Osteoblast (primary cell): ENCODE measurements around the gene IKBIP. TPM values are rescaled to one million over a fixed set of nuclear protein-coding genes. Genes with fewer than 3 reads are reported as not detected.
"Not testable (repeated sequence)": the region's sequence is repeated elsewhere in the genome, so short reads cannot be mapped to it uniquely, and the experiment has no call there.

ENCODE experiments used
- DNase-seq: peaks from one replicate; pipeline ENCODE4 v3.0.0; 2011; ENCODE audit warnings: low spot score, mixed read lengths; ENCODE audit not compliant: insufficient read length; ENCODE audit errors: missing footprints
- H2AFZ ChIP-seq: 2 replicates; pipeline ENCODE4 v1.6.0; 2011; ENCODE audit warnings: mild to moderate bottlenecking, low read length
- H3K27ac ChIP-seq: 2 replicates; pipeline ENCODE4 v1.5.1; 2011; ENCODE audit warnings: mild to moderate bottlenecking, low read depth, low read length, moderate library complexity
- H3K27me3 ChIP-seq: 2 replicates; pipeline ENCODE4 v1.6.0; 2012; ENCODE audit warnings: mild to moderate bottlenecking, control low read depth, inconsistent platforms, low read length, moderate library complexity; ENCODE audit not compliant: insufficient read depth
- H3K36me3 ChIP-seq: 2 replicates; pipeline ENCODE4 v1.5.1; 2011; ENCODE audit warnings: mild to moderate bottlenecking, low read length, control low read depth, moderate library complexity; ENCODE audit not compliant: insufficient read depth
- H3K4me1 ChIP-seq: 2 replicates; pipeline ENCODE4 v1.5.1; 2011; ENCODE audit warnings: mild to moderate bottlenecking, low read length, control low read depth, moderate library complexity; ENCODE audit not compliant: insufficient read depth
- H3K4me2 ChIP-seq: 2 replicates; pipeline ENCODE4 v1.6.0; 2011; ENCODE audit warnings: mild to moderate bottlenecking, low read length; ENCODE audit not compliant: insufficient read depth
- H3K4me3 ChIP-seq: fragments of 200-600 bp; sonication (generic); 3 replicates; pipeline ENCODE4 v1.5.1; 2012; ENCODE audit warnings: mild to moderate bottlenecking, low read length, inconsistent platforms; ENCODE audit not compliant: insufficient read depth
- H3K79me2 ChIP-seq: 2 replicates; pipeline ENCODE4 v1.6.0; 2012; ENCODE audit warnings: mild to moderate bottlenecking, low read length, control low read depth, inconsistent platforms; ENCODE audit not compliant: insufficient read depth
- H3K9me3 ChIP-seq: 2 replicates; pipeline ENCODE4 v1.5.1; 2011; ENCODE audit warnings: low read depth, low read length, control low read depth
- H4K20me1 ChIP-seq: 2 replicates; pipeline ENCODE4 v1.6.0; 2012; ENCODE audit warnings: mild to moderate bottlenecking, low read length, control low read depth; ENCODE audit not compliant: insufficient read depth
- CTCF ChIP-seq: IDR thresholded peaks from 2 replicates; pipeline ENCODE4 v1.5.1; 2011; ENCODE audit warnings: mild to moderate bottlenecking, low read depth, low read length, moderate library complexity; ENCODE audit errors: extremely low read depth
- total RNA-seq: library from RNA; depleted of rRNA; stranded (reverse); fragments of >200 nt; gene quantifications from 2 replicates; pipeline ENCODE4 v1.2.3, GENCODE V29; 2012

Gene IKBIP
- total RNA-seq, 1 donor = 47.4 TPM

- TF ChIP-seq CTCF = no peak
These were observed 64.8 kb downstream of the IKBIP start for GRCh38 chr12:98579835-98580234.

GRCh38 chr12:98579347-98579746, 65.2 kb downstream of the IKBIP start:
- Histone ChIP-seq H3K4me3 (no peak overlapping the region), H3K79me2 (no peaks in the 10 kb centered on the region), H3K4me2 (no peak overlapping the region), H4K20me1 (no peaks in the 10 kb centered on the region), H2AFZ (peak overlapping the region; percentile 15), H3K4me1 (no peaks in the 10 kb centered on the region), H3K27me3 (no peaks in the 10 kb centered on the region), H3K9me3 (no peaks in the 10 kb centered on the region), H3K36me3 (no peaks in the 10 kb centered on the region), H3K27ac (no peak overlapping the region)
- DNase-seq = no peak
- TF ChIP-seq CTCF = no peak

More at GRCh38 chr12:98579835-98580234, 64.8 kb downstream of the IKBIP start:
- Histone ChIP-seq H3K27me3 (no peaks in the 10 kb centered on the region), H3K36me3 (no peaks in the 10 kb centered on the region), H3K4me3 (no peak overlapping the region), H2AFZ (no peak overlapping the region), H3K27ac (no peak overlapping the region), H3K4me2 (no peak overlapping the region), H3K9me3 (no peaks in the 10 kb centered on the region), H4K20me1 (no peaks in the 10 kb centered on the region), H3K4me1 (no peaks in the 10 kb centered on the region), H3K79me2 (no peaks in the 10 kb centered on the region)
- no peak for DNase-seq

- H3K4me1 ChIP-seq = no peaks in the 10 kb centered on the region
- no peak for TF ChIP-seq CTCF
- no peaks in the 10 kb centered on the region for H4K20me1 ChIP-seq
- DNase-seq = no peak
- H3K27ac ChIP-seq = no peak overlapping the region
- no peak overlapping the region for H3K4me2 ChIP-seq
- H3K9me3 ChIP-seq = no peaks in the 10 kb centered on the region
- H3K27me3 ChIP-seq = no peaks in the 10 kb centered on the region
- no peak overlapping the region for H3K4me3 ChIP-seq
- H2AFZ ChIP-seq = no peak overlapping the region
- no peaks in the 10 kb centered on the region for H3K36me3 ChIP-seq
- H3K79me2 ChIP-seq = no peaks in the 10 kb centered on the region
These were observed 65.8 kb downstream of the IKBIP start for GRCh38 chr12:98578821-98579220.

DNA sequence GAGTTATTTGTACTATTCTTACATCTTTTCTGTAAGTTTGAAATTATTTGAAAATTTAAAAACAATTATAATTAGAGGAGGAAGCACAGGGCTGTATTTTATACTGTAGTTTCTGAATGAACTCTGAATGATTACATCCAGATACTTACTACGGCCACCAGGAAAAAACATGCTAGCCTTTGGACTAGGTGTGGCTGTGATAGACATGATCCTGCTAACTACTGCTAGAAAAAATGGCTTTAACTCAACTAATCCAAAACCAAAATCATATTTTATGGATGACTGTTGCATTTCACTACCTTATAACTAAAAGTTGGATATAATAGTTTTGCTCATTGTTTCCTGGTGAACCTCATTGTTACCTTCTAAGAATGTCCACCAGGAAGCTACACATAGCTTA, 66.2 kb downstream of the IKBIP start:
- H3K27ac ChIP-seq = no peak overlapping the region
- H3K9me3 ChIP-seq = no peaks in the 10 kb centered on the region
- H3K4me1 ChIP-seq = no peaks in the 10 kb centered on the region
- no peak overlapping the region for H2AFZ ChIP-seq
- H3K4me3 ChIP-seq = no peak overlapping the region
- no peak for DNase-seq
- H3K79me2 ChIP-seq = no peaks in the 10 kb centered on the region
- H3K27me3 ChIP-seq = no peaks in the 10 kb centered on the region
- no peak for TF ChIP-seq CTCF
- H3K36me3 ChIP-seq = no peaks in the 10 kb centered on the region
- H4K20me1 ChIP-seq = no peaks in the 10 kb centered on the region
- H3K4me2 ChIP-seq = no peak overlapping the region

DNA sequence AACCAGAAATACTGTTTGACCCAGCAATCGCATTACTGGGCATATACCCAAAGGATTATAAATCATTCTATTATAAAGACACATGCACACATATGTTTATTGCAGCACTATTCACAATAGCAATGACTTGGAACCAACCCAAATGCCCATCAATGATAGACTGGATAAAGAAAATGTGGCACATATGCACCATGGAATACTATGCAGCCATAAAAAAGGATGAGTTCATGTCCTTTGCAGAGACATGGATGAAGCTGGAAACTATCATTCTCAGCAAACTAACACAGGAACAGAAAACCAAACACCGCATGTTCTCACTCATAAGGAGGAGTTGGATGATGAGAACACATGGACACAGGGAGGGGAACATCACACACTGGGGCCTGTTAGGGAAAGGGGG, 67.8 kb downstream of the IKBIP start:
- not testable (repeated sequence) for DNase-seq, H3K27me3 ChIP-seq, H3K4me1 ChIP-seq, H3K36me3 ChIP-seq, H2AFZ ChIP-seq, H3K4me2 ChIP-seq, H3K27ac ChIP-seq, H4K20me1 ChIP-seq, H3K9me3 ChIP-seq, H3K4me3 ChIP-seq, H3K79me2 ChIP-seq
